Activated T-helper 9 cell treated with anti-CD3 and anti-CD28 coated beads, Interleukin-2, amount 50 U/mL, for 16 hours (primary cell): ENCODE data around the gene ATXN1.
"Not testable (repeated sequence)": the region's sequence is repeated elsewhere in the genome, so short reads cannot be mapped to it uniquely, and the experiment has no call there.

Experiments used
- DNase-seq: peaks from one replicate; pipeline ENCODE4 v3.0.0-alpha.2; 2020; ENCODE audit warnings: low read depth

The ATXN1 gene

GRCh38 chr6:16720861-16721260 is 40.4 kb downstream of the ATXN1 start:
- no peak for DNase-seq

- no peak for DNase-seq
Observed at GRCh38 chr6:16719488-16719887, 41.8 kb downstream of the ATXN1 start.

GRCh38 chr6:16718356-16718755 is 42.9 kb downstream of the ATXN1 start:
- DNase-seq, result no peak

GRCh38 chr6:16717275-16717942 is 43.9 kb downstream of the ATXN1 start:
- no peak for DNase-seq

- DNase-seq, result no peak
Observed at GRCh38 chr6:16716321-16716858, 44.9 kb downstream of the ATXN1 start.

- no peak for DNase-seq
Observed at GRCh38 chr6:16713597-16713996, 47.7 kb downstream of the ATXN1 start.

- DNase-seq, result no peak
Observed at GRCh38 chr6:16712931-16713484, 48.3 kb downstream of the ATXN1 start.

GRCh38 chr6:16712255-16712930 is 48.9 kb downstream of the ATXN1 start:
- DNase-seq, result peak; percentile 41

- DNase-seq, result peak; percentile 48
Observed at GRCh38 chr6:16711546-16712254, 49.6 kb downstream of the ATXN1 start.

- DNase-seq, result no peak
Observed at GRCh38 chr6:16706911-16707783, 54.1 kb downstream of the ATXN1 start.

GRCh38 chr6:16706491-16706890 is 54.8 kb downstream of the ATXN1 start:
- not testable (repeated sequence) for DNase-seq

GRCh38 chr6:16706029-16706428 is 55.2 kb downstream of the ATXN1 start:
- DNase-seq, result no peak

GRCh38 chr6:16705081-16705993 is 55.9 kb downstream of the ATXN1 start:
- DNase-seq, result no peak

GRCh38 chr6:16704401-16705045 is 56.7 kb downstream of the ATXN1 start:
- DNase-seq, result peak; percentile 42

GRCh38 chr6:16702627-16703378 is 58.5 kb downstream of the ATXN1 start:
- DNase-seq, result not testable (repeated sequence)

- no peak for DNase-seq
Observed at GRCh38 chr6:16700916-16701234, 60.4 kb downstream of the ATXN1 start.

- no peak for DNase-seq
Observed at GRCh38 chr6:16700202-16700915, 60.9 kb downstream of the ATXN1 start.

- DNase-seq, result no peak
Observed at GRCh38 chr6:16698997-16699868, 62.0 kb downstream of the ATXN1 start.
